Parathyroid adenoma (tissue), 2 donors: ENCODE results near the gene PLOD1.

ENCODE experiments used
- H2AFZ ChIP-seq: fragments of 300-600 bp; sonication (generic); one replicate; pipeline ENCODE4 v1.7.0; 2017; ENCODE audit warnings: antibody characterized with exemption, mild to moderate bottlenecking
- H3K27ac ChIP-seq: fragments of 300-600 bp; sonication (generic); one replicate; pipeline ENCODE4 v1.7.0; 2017
- H3K27me3 ChIP-seq: fragments of 300-600 bp; sonication (generic); one replicate; pipeline ENCODE4 v1.7.0; 2017; ENCODE audit warnings: low read length; ENCODE audit not compliant: control insufficient read depth, insufficient read depth
- H3K36me3 ChIP-seq: fragments of 300-600 bp; sonication (generic); one replicate; pipeline ENCODE4 v1.7.0; 2017; ENCODE audit warnings: low read length; ENCODE audit not compliant: control insufficient read depth, insufficient read depth
- H3K4me1 ChIP-seq: fragments of 300-600 bp; sonication (generic); one replicate; pipeline ENCODE4 v1.7.0; 2017; ENCODE audit warnings: control low read depth
- H3K4me2 ChIP-seq: fragments of 300-600 bp; sonication (generic); one replicate; pipeline ENCODE4 v1.7.0; 2017; ENCODE audit warnings: low read length
- H3K4me3 ChIP-seq: fragments of 300-600 bp; sonication (generic); one replicate; pipeline ENCODE4 v1.7.0; 2017; ENCODE audit warnings: low read depth, low read length
- H3K79me2 ChIP-seq: fragments of 300-600 bp; sonication (generic); one replicate; pipeline ENCODE4 v1.7.0; 2017; ENCODE audit warnings: control low read depth
- H3K9ac ChIP-seq: fragments of 300-600 bp; sonication (generic); one replicate; pipeline ENCODE4 v1.7.0; 2017; ENCODE audit warnings: mild to moderate bottlenecking
- H3K9me3 ChIP-seq: fragments of 300-600 bp; sonication (generic); one replicate; pipeline ENCODE4 v1.7.0; 2017; ENCODE audit warnings: low read length; ENCODE audit not compliant: control insufficient read depth
- CTCF ChIP-seq: fragments of 300-600 bp; sonication (generic); IDR thresholded peaks from one replicate; pipeline ENCODE4 v1.7.0; 2017; ENCODE audit warnings: antibody characterized with exemption, mild to moderate bottlenecking
- donor health status: primary hyperparathyroidism.

PLOD1 gene

DNA sequence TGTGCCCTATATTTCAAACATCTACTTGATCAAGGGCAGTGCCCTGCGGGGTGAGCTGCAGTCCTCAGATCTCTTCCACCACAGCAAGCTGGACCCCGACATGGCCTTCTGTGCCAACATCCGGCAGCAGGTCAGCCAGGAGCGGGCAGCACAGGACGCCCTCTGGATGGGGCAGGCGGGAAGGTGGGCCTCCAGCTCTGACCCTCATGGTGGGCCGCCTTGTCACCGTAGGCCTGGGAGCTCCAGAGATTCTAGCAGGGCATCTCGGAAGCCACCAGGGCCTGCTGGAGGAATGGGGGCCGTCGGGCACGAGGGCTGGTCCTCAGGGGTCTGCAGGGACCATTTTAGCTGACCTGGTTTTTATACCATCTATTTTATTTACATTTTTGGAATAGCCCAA lies 30.1 kb downstream of the PLOD1 start:
- Histone ChIP-seq H3K4me1 (no peaks in the 10 kb centered on the region), H3K9ac (no peak overlapping the region), H2AFZ (no peak overlapping the region), H3K27me3 (no peaks in the 10 kb centered on the region), H3K4me2 (no peak overlapping the region), H3K9me3 (no peaks in the 10 kb centered on the region), H3K4me3 (no peak overlapping the region), H3K79me2 (no peaks in the 10 kb centered on the region), H3K27ac (no peak overlapping the region), H3K36me3 (no peaks in the 10 kb centered on the region)
- no peak for TF ChIP-seq CTCF

GRCh38 chr1:11967028-11967547 lies 32.6 kb downstream of the PLOD1 start:
- no peak overlapping the region for H3K4me3 ChIP-seq
- TF ChIP-seq CTCF = peak; percentile 60
- no peaks in the 10 kb centered on the region for H3K4me1 ChIP-seq
- H3K27me3 ChIP-seq = no peaks in the 10 kb centered on the region
- H3K79me2 ChIP-seq = no peaks in the 10 kb centered on the region
- no peak overlapping the region for H3K9ac ChIP-seq
- H3K4me2 ChIP-seq = no peak overlapping the region
- H3K9me3 ChIP-seq = no peaks in the 10 kb centered on the region
- no peak overlapping the region for H2AFZ ChIP-seq
- H3K36me3 ChIP-seq = no peaks in the 10 kb centered on the region
- H3K27ac ChIP-seq = no peak overlapping the region

DNA sequence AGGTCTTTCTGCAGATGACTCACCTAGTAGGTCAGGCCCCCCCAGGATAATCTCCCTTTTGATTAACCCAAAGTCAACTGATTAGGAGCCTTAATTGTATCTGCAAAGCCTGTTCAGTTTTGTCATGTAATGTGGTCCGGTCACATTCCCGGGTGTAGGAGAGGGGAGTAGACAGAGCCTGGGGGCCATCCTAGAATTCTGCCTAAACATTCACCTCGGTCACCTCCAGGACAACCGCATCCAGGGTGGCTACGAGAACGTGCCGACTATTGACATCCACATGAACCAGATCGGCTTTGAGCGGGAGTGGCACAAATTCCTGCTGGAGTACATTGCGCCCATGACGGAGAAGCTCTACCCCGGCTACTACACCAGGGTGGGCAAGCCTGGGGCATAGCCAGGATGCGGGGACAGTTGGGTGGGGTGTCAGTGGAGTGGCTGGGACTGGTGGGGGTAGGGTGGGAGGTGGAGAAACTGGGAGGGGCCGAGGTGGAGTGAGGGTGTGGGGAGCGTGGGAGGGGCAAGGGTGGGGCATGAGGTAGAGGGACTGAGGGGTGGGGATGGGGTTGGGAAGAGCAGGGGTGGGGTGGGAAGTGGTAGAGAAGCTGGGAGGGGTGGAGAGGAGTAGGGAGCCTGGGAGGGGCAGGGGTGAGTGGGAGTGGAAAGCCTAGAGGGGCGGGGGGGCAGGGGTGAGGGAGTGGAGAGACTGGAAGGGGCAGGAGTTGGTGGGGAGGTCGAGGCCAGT lies 36.1 kb downstream of the PLOD1 start:
- Histone ChIP-seq H3K4me1 (no peaks in the 10 kb centered on the region), H2AFZ (no peak overlapping the region), H3K79me2 (no peaks in the 10 kb centered on the region), H3K36me3 (no peaks in the 10 kb centered on the region), H3K9ac (no peak overlapping the region), H3K4me2 (no peak overlapping the region), H3K9me3 (no peaks in the 10 kb centered on the region), H3K4me3 (no peak overlapping the region), H3K27ac (no peak overlapping the region), H3K27me3 (no peaks in the 10 kb centered on the region)
- no peak for TF ChIP-seq CTCF

DNA sequence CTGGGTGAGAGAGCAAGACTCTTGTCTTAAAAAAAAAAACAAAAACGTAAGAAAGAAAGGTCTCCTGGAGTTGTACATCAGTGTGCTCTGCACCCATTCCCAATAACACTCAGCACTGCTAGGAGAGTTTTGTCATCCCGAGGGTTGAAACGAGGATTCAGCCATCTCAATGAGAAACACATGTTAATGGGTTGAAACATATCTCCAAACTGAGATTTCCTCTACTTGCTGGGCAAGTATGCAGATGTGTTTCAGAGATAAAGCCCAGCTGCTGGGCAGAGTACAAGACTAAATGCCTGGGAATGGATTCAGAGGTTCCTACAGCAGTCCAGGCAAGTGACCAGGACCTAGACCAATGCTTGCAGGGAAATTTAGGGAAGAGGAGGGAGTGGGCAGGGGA lies 43.1 kb downstream of the PLOD1 start:
- H2AFZ ChIP-seq = no peak overlapping the region
- TF ChIP-seq CTCF = no peak
- no peak overlapping the region for H3K9ac ChIP-seq
- H3K36me3 ChIP-seq = no peaks in the 10 kb centered on the region
- H3K79me2 ChIP-seq = peaks cover 2% of the 10 kb centered on the region
- H3K4me2 ChIP-seq = no peak overlapping the region
- H3K9me3 ChIP-seq = no peaks in the 10 kb centered on the region
- H3K27ac ChIP-seq = no peak overlapping the region
- H3K27me3 ChIP-seq = no peaks in the 10 kb centered on the region
- no peak overlapping the region for H3K4me3 ChIP-seq
- H3K4me1 ChIP-seq = peaks cover 3% of the 10 kb centered on the region

DNA sequence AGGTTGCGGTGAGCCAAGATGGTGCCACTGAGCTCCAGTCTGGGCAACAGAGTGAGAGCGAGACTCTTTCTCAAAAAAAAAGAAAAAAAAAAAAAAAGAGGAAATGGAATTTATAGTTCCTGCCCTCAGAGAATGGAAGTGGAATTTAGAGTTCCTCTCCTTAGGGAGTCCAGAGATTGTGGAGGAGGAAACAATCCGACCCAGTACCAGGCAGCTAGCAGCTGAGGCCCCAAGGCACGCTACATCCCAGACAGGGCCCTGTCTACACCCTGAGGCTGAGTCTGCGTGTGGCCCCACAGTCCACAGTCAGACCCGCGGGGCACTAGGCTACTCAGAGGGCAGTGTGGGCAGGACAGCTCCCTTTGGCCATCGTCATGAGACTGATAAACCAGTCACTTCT lies 43.8 kb downstream of the PLOD1 start:
- no peak overlapping the region for H3K9ac ChIP-seq
- no peak overlapping the region for H3K4me2 ChIP-seq
- no peaks in the 10 kb centered on the region for H3K9me3 ChIP-seq
- H3K27ac ChIP-seq = no peak overlapping the region
- TF ChIP-seq CTCF = no peak
- no peaks in the 10 kb centered on the region for H3K36me3 ChIP-seq
- H3K4me3 ChIP-seq = no peak overlapping the region
- H3K27me3 ChIP-seq = no peaks in the 10 kb centered on the region
- peaks cover 4% of the 10 kb centered on the region for H3K79me2 ChIP-seq
- no peak overlapping the region for H2AFZ ChIP-seq
- peaks cover 3% of the 10 kb centered on the region for H3K4me1 ChIP-seq
